ENCODE measurements around the gene DUSP2. TPM values are rescaled to one million over a fixed set of nuclear protein-coding genes. Genes with fewer than 3 reads are reported as not detected.

Gene DUSP2
- total RNA-seq, 2 donors from 2014 or later: 82.0 to 379 TPM

DNA sequence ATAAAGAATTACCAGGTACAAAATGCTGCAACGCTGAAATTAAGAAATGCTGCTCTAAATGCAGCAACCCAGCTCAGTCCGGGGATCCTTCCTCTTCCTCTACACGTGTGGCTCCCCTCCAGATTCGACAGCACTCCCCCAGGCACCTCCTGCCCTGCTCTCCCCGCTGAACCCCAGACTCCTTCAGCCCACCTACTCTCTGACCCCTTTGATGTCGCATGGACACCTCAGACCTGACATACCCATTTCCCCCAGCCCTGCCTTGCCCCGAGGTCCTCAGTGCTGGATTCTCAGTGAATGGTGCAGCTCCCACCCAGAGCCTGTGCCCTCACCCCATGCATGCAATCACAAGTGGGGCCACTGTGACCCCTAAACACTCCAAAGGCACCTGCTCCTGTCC lies 24.2 kb downstream of the DUSP2 start:
- H3K36me3 Mint-ChIP-seq (ENCODE audit: low read depth): peaks cover 28% of the 10 kb centered on the region
- H3K4me3 Mint-ChIP-seq: no peak overlapping the region
- H3K4me1 Mint-ChIP-seq: peaks cover 7% of the 10 kb centered on the region
- no peak overlapping the region for H3K27ac Mint-ChIP-seq
- no peak for ATAC-seq (replicated peaks)
- peaks cover 41% of the 10 kb centered on the region for H3K27me3 Mint-ChIP-seq
- H3K9me3 Mint-ChIP-seq: no peaks in the 10 kb centered on the region

DNA sequence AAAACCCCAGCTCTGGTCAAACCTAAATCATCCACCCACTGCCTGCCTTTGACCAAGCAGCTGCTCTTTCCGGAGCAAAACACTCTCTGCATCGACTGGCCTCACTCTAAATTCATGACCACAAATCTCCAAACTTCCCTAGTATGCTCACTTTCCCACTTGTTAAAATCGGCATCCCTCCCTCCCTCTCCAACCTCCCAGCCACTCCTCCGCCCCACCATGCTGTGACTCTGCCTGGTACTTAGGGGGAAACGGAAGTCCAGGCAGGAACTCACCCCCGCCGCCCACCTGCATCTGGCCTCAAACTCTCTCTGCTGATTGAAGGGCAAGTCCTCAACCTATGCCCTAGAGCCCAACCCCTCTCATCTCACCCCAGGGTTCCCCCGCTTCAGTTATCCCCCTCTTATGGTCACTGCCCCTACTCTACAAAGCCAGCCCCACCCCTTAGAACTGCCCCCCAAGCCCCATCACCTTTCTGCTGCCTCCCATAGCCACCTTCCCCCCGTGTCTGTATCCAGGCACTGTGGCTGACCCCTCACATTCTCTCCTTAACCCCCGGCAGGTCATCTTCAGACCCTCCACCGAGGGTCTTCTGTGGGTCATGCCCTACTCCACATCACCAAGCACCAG lies 25.0 kb downstream of the DUSP2 start:
- H3K9me3 Mint-ChIP-seq: no peaks in the 10 kb centered on the region
- no peak for ATAC-seq (replicated peaks)
- H3K4me3 Mint-ChIP-seq: no peak overlapping the region
- H3K36me3 Mint-ChIP-seq (ENCODE audit: low read depth): peaks cover 20% of the 10 kb centered on the region
- H3K4me1 Mint-ChIP-seq: peaks cover 7% of the 10 kb centered on the region
- peaks cover 44% of the 10 kb centered on the region for H3K27me3 Mint-ChIP-seq
- no peak overlapping the region for H3K27ac Mint-ChIP-seq

DNA sequence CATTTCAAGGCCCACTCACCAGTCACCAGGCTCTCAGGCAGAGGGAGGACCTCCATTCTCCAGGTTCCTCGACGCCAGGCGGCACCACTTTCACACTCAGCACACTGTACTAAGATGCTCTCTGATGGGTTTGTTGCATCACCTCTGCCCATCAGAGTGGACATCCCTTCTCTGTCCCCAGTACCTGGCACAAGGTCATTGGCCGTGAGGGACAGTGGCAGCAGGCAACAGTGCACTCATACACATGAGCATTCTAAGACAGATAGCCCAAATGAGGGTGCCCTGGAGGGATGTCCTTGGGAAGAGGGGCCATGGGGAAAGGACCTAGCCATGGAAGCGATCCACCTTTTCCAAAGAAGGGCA lies 25.9 kb downstream of the DUSP2 start:
- ATAC-seq (replicated peaks): no peak
- no peaks in the 10 kb centered on the region for H3K9me3 Mint-ChIP-seq

DNA sequence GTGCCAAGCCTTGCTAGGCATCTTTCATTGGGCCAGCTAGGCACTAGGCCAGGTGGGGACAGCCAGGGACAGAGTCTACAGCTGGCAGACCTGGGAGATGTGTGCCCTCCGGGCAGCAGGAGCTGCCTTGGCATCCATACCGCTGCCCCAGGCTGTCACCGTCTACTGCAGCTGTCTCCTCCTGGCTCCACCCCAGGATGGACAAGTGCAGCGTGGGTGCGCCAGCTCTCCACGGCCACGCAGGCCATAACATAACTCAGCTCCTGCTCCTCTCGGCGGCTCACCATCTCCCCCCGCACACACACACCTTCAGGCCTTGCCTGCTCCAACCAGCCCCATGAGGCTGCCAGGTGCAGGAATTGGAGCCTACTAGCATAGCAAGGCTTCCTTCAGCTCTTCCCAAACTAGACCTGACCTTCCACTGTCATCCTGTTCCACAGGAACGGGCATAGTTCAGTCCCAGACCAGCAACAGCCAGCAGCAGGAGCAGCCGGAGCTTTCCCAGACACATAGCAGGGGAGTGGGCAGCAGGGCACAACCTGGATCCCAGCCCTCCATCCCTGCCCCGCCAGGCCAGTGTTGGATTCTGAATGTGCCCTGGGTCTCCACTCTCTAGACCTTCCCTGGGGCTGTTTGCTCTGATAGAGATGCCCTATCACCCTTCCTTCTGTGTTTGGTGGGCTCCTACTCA lies 26.4 kb downstream of the DUSP2 start:
- no peak for ATAC-seq (replicated peaks)
- Mint-ChIP-seq H3K27ac (no peak overlapping the region), H3K4me3 (peak overlapping the region; percentile 31), H3K4me1 (peaks cover 7% of the 10 kb centered on the region), H3K27me3 (peaks cover 37% of the 10 kb centered on the region), H3K9me3 (no peaks in the 10 kb centered on the region), H3K36me3 (ENCODE audit: low read depth) (peaks cover 7% of the 10 kb centered on the region)

More for the DNA sequence above, 25.9 kb downstream of the DUSP2 start:
- peaks cover 12% of the 10 kb centered on the region for H3K36me3 Mint-ChIP-seq (ENCODE audit: low read depth)
- H3K4me3 Mint-ChIP-seq: peak overlapping the region; percentile 31
- peaks cover 7% of the 10 kb centered on the region for H3K4me1 Mint-ChIP-seq
- no peak overlapping the region for H3K27ac Mint-ChIP-seq
- H3K27me3 Mint-ChIP-seq: peaks cover 37% of the 10 kb centered on the region

DNA sequence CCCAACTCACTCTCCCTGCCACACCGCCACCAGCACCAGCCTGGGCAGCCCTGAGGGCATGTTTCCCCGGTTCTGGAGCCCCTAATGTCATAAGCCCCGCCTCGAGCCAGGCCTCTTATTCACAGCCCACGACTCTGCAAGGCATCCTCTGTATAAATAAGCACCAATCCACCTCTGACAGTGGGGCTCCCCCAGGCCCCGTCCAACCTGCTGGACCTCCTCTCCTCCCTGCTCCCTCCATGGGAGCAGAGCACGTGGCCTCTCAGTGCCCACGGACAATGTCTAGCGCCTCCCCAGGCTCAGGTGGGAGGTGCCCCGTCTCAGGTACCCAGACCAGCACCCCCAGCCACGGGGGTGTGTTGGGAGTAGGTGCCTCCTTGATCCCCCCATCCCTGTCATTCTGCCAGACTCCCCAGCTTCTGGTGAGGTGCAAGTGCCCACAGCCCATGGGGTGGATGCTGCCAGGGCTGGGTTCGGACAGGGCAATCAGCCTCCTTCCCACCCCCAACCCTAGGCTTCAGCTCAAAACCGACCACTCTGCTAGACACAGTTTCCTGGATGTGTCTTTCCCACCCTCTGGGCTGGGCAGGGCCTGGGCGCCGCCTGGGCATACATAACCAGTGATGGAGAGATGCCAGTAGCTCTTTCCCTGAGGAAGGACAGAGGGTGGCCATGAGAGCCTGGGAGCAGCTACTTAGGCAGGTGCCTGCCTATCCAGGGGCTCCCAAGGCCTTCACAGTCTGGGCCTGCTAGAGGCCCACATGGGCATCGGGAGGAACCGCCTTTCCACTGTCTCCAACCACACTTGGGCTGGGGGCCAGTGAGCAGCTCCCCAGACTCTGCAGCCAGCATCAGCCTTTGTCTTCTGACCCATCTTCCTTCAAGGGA lies 27.3 kb downstream of the DUSP2 start:
- Mint-ChIP-seq H3K4me3 (peak overlapping the region; percentile 62), H3K27me3 (peaks cover 37% of the 10 kb centered on the region), H3K9me3 (no peaks in the 10 kb centered on the region), H3K36me3 (ENCODE audit: low read depth) (no peaks in the 10 kb centered on the region), H3K4me1 (peaks cover 7% of the 10 kb centered on the region), H3K27ac (no peak overlapping the region)
- ATAC-seq (replicated peaks): no peak

DNA sequence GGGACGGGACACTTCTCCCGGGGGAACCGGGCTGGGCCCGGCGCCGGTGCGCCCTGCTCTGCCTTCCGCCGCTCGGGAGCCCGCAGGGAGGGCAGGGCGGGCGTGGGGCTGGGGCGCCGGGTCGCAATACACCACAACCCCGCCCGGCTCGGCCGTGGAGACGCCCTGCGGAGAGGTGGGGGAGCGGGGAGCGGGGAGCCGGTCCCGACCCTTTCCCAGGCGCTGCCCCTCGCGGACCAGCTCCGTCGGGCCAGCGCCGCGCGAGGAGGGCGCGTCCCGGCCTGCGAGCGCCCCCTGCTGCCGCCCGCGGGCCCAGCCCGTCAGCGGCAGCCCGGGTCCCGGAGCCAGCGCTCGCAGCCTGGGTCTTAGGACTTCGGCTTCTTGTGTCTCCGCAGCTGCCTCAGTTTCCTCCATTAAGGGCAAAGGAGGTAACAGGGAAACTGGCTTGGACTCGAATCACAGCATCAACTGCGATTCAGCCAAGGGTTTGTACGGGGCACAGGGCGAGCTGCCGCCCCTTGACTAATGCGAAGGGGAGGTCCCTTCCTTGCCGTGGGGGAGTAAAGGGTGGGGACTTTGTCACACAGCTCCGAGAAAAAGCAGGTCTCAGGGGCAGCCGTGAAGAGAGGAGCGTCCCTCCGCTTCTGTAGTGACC lies 28.2 kb downstream of the DUSP2 start:
- Mint-ChIP-seq H3K36me3 (ENCODE audit: low read depth) (no peaks in the 10 kb centered on the region), H3K9me3 (no peaks in the 10 kb centered on the region), H3K27me3 (peaks cover 37% of the 10 kb centered on the region), H3K4me3 (peak overlapping the region; percentile 62), H3K27ac (no peak overlapping the region), H3K4me1 (peaks cover 7% of the 10 kb centered on the region)
- ATAC-seq (replicated peaks): peak; percentile 88

DNA sequence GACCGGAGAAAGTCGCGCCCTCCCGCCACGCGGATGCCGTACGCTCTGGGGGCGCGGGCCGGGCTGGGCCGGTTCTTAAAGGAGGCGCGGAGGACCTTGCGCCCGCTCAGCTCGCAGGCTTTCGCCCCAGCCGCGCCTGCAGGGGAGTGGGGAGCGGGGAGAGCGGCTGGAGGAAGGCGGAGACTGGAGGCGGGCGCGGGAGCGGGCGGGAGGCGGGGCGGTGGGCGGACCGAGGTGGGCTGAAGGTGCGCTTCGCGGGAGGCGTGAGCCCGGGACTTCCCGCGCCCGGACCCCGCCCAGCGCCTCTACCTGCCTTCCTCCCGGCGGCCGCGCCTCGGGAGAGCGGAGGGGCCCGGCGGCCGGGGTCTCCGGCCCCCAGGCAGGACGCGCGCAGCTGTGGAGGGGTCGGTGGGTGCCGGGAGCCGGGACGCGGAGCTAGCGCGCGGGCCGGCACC lies 28.8 kb downstream of the DUSP2 start, which contains the start of gene ADRA2B:
Gene ADRA2B (minus strand): TSS at position 148 of the 455 bp plus-strand sequence. CDS start 422 bp downstream, outside the sequence.
- Mint-ChIP-seq H3K27ac (no peak within 1 kb of the TSS), H3K27me3 (peaks cover 32% of the 10 kb centered on the region), H3K4me1 (peaks cover 7% of the 10 kb centered on the region), H3K4me3 (peak within 1 kb of the TSS; percentile 82), H3K9me3 (no peaks in the 10 kb centered on the region), H3K36me3 (ENCODE audit: low read depth) (no peaks in the 10 kb centered on the region)
- peak; percentile 67 for ATAC-seq (replicated peaks)

DNA sequence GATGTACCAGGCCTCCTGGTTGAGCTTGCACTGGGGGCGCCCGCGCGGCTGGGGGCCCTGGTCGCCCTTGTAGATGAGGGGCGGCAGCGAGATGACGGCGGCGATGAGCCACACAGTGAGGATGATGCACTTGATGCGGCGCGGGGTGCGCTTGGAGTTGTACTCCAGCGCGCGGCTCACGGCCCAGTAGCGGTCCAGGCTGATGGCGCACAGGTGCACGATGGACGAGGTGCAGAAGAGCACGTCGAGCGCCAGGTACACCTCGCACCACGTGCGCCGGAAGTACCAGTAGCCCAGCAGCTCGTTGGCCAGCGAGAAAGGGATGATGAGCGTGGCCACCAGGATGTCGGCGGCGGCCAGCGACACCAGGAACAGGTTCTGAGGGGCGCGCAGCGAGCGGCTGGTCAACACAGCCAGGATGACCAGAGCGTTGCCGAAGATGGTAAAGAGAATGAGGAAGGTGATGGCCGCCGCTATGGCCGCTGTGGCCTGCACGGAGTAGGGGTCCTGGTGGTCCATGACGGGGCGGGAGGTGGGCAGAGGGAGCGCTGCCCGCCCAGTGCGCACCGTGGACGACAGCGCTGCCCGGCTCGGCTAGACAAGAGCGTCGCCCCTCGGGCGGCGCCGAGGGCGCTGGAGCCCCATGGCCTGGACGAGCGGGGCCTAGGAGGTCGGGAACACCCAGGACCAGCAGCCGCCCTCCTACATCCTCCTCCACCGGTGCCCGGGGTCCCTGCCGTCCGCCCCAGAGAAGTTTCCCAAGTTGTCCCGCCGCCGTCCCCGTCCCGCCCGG lies 29.4 kb downstream of the DUSP2 start:
- H3K9me3 Mint-ChIP-seq: no peaks in the 10 kb centered on the region
- no peaks in the 10 kb centered on the region for H3K36me3 Mint-ChIP-seq (ENCODE audit: low read depth)
- ATAC-seq (replicated peaks): no peak
- H3K27me3 Mint-ChIP-seq: peaks cover 26% of the 10 kb centered on the region
- H3K27ac Mint-ChIP-seq: no peak overlapping the region
- H3K4me3 Mint-ChIP-seq: peak overlapping the region; percentile 82
- H3K4me1 Mint-ChIP-seq: peaks cover 6% of the 10 kb centered on the region

DNA sequence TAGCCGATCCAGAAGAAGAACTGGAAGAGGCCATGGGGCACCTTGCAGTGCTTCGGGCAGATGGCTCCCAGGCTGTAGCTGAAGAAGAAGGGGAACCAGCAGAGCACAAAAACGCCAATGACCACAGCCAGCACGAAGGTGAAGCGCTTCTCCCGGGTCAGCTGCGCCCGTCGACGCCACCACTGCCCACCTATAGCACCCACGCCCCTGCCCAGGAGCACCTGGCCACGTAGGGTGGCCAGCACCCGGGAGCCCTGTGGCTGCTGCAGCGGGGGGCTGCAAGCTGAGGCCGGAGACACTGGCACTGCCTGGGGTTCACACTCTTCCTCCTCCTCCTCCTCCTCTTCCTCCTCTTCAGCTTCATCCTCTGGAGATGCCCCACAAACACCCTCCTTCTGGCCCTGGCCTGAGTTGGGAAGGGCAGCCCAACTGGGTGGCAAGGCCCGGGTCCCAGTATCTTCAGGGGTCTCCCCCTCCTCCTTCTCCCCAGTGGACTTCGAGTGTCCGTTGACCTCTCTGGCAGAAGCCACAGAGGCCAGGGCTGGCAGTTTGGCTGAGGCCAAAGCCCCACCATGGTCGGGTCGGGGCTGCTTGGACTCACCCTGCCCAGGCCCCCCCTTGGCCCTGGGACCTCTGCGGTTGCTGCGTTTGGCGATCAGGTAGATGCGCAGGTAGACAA lies 30.2 kb downstream of the DUSP2 start:
- ATAC-seq (replicated peaks): no peak
- Mint-ChIP-seq H3K36me3 (ENCODE audit: low read depth) (no peaks in the 10 kb centered on the region), H3K4me3 (peak overlapping the region; percentile 82), H3K9me3 (no peaks in the 10 kb centered on the region), H3K27ac (no peak overlapping the region), H3K27me3 (peaks cover 18% of the 10 kb centered on the region), H3K4me1 (no peaks in the 10 kb centered on the region)

DNA sequence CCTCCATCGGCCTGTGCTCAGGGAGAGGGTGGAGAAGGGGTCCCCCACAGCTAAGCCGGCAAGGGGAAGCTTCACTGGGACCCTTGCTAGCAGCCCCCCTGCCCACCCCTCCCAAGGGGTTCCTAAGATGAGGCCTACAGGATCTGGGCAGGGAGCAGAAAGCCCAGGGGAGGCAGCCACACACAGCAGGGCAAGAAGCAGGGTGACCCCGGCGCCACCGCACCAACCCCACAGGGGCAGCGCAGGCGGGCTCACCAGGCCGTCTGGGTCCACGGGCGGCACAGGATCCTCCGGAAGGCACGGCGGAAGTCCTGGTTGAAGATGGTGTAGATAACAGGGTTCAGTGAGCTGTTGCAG lies 30.7 kb downstream of the DUSP2 start:
- H3K4me1 Mint-ChIP-seq: no peaks in the 10 kb centered on the region

DNA sequence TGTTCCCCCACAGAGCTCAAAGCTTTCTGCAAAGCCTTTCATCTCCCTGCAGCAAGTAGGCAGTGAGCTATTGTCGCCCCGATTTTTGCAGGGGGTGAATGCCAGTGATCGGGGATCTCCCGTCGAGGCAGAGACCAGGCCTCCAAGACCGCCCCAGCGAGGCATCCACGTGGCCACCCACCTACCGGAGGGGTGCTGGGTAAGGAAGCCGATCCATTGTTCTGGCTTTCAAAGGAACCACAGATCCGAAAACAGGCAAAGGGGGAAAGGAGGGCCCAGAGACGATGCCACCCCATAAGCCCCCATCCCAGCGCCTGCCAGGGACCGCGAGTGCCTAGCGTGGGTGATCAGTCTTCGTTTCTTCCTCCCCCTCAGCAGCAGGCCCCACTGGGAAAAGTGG lies 31.3 kb downstream of the DUSP2 start:
- peaks cover 8% of the 10 kb centered on the region for H3K27me3 Mint-ChIP-seq
- H3K4me1 Mint-ChIP-seq: no peaks in the 10 kb centered on the region
- no peaks in the 10 kb centered on the region for H3K9me3 Mint-ChIP-seq
- no peak overlapping the region for H3K27ac Mint-ChIP-seq
- no peak for ATAC-seq (replicated peaks)
- H3K4me3 Mint-ChIP-seq: no peak overlapping the region
- no peaks in the 10 kb centered on the region for H3K36me3 Mint-ChIP-seq (ENCODE audit: low read depth)

More for the DNA sequence above, 30.7 kb downstream of the DUSP2 start:
- Mint-ChIP-seq H3K36me3 (ENCODE audit: low read depth) (no peaks in the 10 kb centered on the region), H3K27me3 (peaks cover 14% of the 10 kb centered on the region), H3K27ac (no peak overlapping the region), H3K9me3 (no peaks in the 10 kb centered on the region), H3K4me3 (no peak overlapping the region)
- no peak for ATAC-seq (replicated peaks)

DNA sequence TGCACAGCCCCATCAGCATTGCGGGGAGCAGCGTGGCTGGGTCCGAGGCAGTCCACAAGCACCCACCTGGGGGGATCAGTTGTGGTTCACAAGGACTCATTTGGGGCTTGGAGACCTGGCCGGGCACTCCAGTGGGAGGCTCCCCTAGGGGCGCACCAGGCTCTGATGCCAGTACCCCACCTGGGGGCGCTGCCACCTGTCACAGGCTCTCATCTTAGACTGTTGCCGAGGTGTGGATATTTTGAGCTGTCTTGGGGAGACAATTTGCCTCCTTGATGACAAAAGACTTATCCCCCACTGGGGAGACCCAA lies 31.9 kb downstream of the DUSP2 start:
- Mint-ChIP-seq H3K4me1 (no peaks in the 10 kb centered on the region), H3K27me3 (peaks cover 5% of the 10 kb centered on the region), H3K9me3 (no peaks in the 10 kb centered on the region), H3K36me3 (ENCODE audit: low read depth) (no peaks in the 10 kb centered on the region), H3K4me3 (no peak overlapping the region), H3K27ac (no peak overlapping the region)
- no peak for ATAC-seq (replicated peaks)

Measured in activated T-helper 17 cell treated with anti-CD3 and anti-CD28 coated beads, Interleukin-2, amount 50 U/mL, for 72 hours (primary cell).